Gastroesophageal sphincter (tissue), 3 donors: ENCODE data around the gene LYSET.

ENCODE experiments used
- POLR2A ChIP-seq, 2 donors: fragments of 450-650 bp; IDR thresholded peaks; one replicate each; pipeline ENCODE4 v1.6.1; 2017; ENCODE audit warnings: antibody characterized with exemption in 2 of 2, mild to moderate bottlenecking in 2 of 2, moderate library complexity in 1 of 2
- TF ChIP-seq, protein P1 (sequence below), 4 experiments: fragments of 200-600 bp in 2 of 4; fragments of 450-650 bp in 2 of 4; sonication (generic) in 1 of 4; IDR thresholded peaks; one replicate each; pipeline ENCODE4 v1.5.1; 2017 to 2019; ENCODE audit warnings: antibody characterized with exemption in 4 of 4, mild to moderate bottlenecking in 2 of 4, moderate library complexity in 2 of 4

DNA sequence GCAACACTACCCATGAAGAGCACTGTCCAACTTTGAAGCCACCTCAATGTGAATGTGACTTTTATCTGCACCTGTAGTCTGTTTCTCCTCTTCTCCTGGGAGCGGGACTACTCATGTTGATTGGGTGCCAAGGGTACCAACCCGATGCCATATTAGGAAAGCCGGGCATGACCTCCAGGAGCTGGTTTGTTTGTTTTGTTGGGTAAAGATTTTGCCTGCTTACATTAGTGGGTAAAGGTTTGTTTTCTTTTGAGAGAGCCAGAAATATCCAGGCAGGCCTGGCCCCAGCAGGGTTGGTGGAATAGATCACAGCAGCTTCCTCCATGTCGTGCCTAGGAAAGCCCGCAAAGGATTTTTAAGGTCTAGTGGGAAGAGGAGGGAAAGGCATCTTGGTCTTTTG, 49.7 kb upstream of the LYSET start:
- TF ChIP-seq, protein P1, sequence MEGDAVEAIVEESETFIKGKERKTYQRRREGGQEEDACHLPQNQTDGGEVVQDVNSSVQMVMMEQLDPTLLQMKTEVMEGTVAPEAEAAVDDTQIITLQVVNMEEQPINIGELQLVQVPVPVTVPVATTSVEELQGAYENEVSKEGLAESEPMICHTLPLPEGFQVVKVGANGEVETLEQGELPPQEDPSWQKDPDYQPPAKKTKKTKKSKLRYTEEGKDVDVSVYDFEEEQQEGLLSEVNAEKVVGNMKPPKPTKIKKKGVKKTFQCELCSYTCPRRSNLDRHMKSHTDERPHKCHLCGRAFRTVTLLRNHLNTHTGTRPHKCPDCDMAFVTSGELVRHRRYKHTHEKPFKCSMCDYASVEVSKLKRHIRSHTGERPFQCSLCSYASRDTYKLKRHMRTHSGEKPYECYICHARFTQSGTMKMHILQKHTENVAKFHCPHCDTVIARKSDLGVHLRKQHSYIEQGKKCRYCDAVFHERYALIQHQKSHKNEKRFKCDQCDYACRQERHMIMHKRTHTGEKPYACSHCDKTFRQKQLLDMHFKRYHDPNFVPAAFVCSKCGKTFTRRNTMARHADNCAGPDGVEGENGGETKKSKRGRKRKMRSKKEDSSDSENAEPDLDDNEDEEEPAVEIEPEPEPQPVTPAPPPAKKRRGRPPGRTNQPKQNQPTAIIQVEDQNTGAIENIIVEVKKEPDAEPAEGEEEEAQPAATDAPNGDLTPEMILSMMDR (IDR thresholded peaks at IDR 0.05), result no peak
- no peak for TF ChIP-seq POLR2A (IDR thresholded peaks at IDR 0.05)
